ENCODE measurements around the gene RASGRP1. TPM values are rescaled to one million over a fixed set of nuclear protein-coding genes. Genes with fewer than 3 reads are reported as not detected.

Gene RASGRP1
- total RNA-seq, 3 donors from 2014 or later (not counting 1 experiment from before 2014, with no cell fraction given): 65.9 to 122 (median 96.5) TPM

- DNase-seq (no peak), ATAC-seq (no peak)
- Mint-ChIP-seq H3K27ac (peak overlapping the region; percentile 58 to 78), H3K9me3 (no peaks in the 10 kb centered on the region), H3K36me3 (peaks cover 18% of the 10 kb centered on the region), H3K27me3 (ENCODE audit: low read depth in 2 of 2) (no peaks in the 10 kb centered on the region), H3K4me1 (peaks cover 13 to 14% of the 10 kb centered on the region in 2 donors), H3K4me3 (no peak overlapping the region)
- no peak overlapping the region for H3K27ac ChIP-seq (ENCODE audit: low read length)
- no peak for TF ChIP-seq CTCF (IDR thresholded peaks at IDR 0.05)
- peaks cover 77% of the 10 kb centered on the region for H3K36me3 ChIP-seq (ENCODE audit: control insufficient read depth, insufficient read depth, low read length)
- intact Hi-C loops (cut with micrococcal nuclease): loop anchor here (5.0 kb wide), 1 partner anchor 36 kb away; no protein-coding TSS in a partner anchor
- H3K4me1 ChIP-seq (ENCODE audit: control insufficient read depth, insufficient read depth, low read length): no peaks in the 10 kb centered on the region
- H3K4me3 ChIP-seq (ENCODE audit: low read length): no peak overlapping the region
- WGBS (ENCODE audit: insufficient coverage): no CpG with 5 or more reads among the region's 1 CpG
- H3K9me3 ChIP-seq (ENCODE audit: control insufficient read depth, insufficient read depth, low read length): no peaks in the 10 kb centered on the region
- H3K27me3 ChIP-seq (ENCODE audit: control insufficient read depth, insufficient read depth, low read length): no peaks in the 10 kb centered on the region
Observed at GRCh38 chr15:38496151-38496550, 68.5 kb downstream of the RASGRP1 start.

- no peaks in the 10 kb centered on the region for H3K4me1 ChIP-seq (ENCODE audit: control insufficient read depth, insufficient read depth, low read length)
- Mint-ChIP-seq H3K4me1 (peaks cover 5 to 12% of the 10 kb centered on the region in 2 donors), H3K27me3 (ENCODE audit: low read depth in 2 of 2) (no peaks in the 10 kb centered on the region), H3K27ac (peak overlapping the region; percentile 19 to 23), H3K9me3 (no peaks in the 10 kb centered on the region), H3K36me3 (peaks cover 24% of the 10 kb centered on the region), H3K4me3 (no peak overlapping the region)
- intact Hi-C loops (cut with micrococcal nuclease): no loop called here
- DNase-seq (no peak), ATAC-seq (no peak)
- WGBS (ENCODE audit: insufficient coverage): 84% methylated on average over 3 of the region's 3 CpGs
- no peak for TF ChIP-seq CTCF (IDR thresholded peaks at IDR 0.05)
- peaks cover 82% of the 10 kb centered on the region for H3K36me3 ChIP-seq (ENCODE audit: control insufficient read depth, insufficient read depth, low read length)
- H3K27me3 ChIP-seq (ENCODE audit: control insufficient read depth, insufficient read depth, low read length): no peaks in the 10 kb centered on the region
- no peak overlapping the region for H3K27ac ChIP-seq (ENCODE audit: low read length)
- H3K4me3 ChIP-seq (ENCODE audit: low read length): no peak overlapping the region
- no peaks in the 10 kb centered on the region for H3K9me3 ChIP-seq (ENCODE audit: control insufficient read depth, insufficient read depth, low read length)
Observed at GRCh38 chr15:38490242-38490922, 74.2 kb downstream of the RASGRP1 start.

- Histone ChIP-seq H3K4me3 (ENCODE audit: low read length) (no peak overlapping the region), H3K27me3 (ENCODE audit: control insufficient read depth, insufficient read depth, low read length) (no peaks in the 10 kb centered on the region), H3K36me3 (ENCODE audit: control insufficient read depth, insufficient read depth, low read length) (peaks cover 61% of the 10 kb centered on the region), H3K9me3 (ENCODE audit: control insufficient read depth, insufficient read depth, low read length) (no peaks in the 10 kb centered on the region), H3K4me1 (ENCODE audit: control insufficient read depth, insufficient read depth, low read length) (no peaks in the 10 kb centered on the region), H3K27ac (ENCODE audit: low read length) (no peak overlapping the region)
- intact Hi-C loops (cut with micrococcal nuclease): no loop called here
- peak overlapping the region; percentile 20 to 47 for H3K27ac Mint-ChIP-seq
- H3K27me3 Mint-ChIP-seq (ENCODE audit: low read depth in 2 of 2): no peaks in the 10 kb centered on the region
- H3K4me3 Mint-ChIP-seq: no peak overlapping the region
- WGBS (ENCODE audit: insufficient coverage): no CpG with 5 or more reads among the region's 1 CpG
- H3K36me3 Mint-ChIP-seq: peaks cover 16% of the 10 kb centered on the region
- peaks cover 10 to 17% of the 10 kb centered on the region in 2 donors for H3K4me1 Mint-ChIP-seq
- no peaks in the 10 kb centered on the region for H3K9me3 Mint-ChIP-seq
- no peak for ATAC-seq
- DNase-seq: no peak
- TF ChIP-seq CTCF (IDR thresholded peaks at IDR 0.05): no peak
Observed at GRCh38 chr15:38487378-38487777, 77.2 kb downstream of the RASGRP1 start.

GRCh38 chr15:38486936-38487335 is 77.7 kb downstream of the RASGRP1 start:
- H3K4me1 Mint-ChIP-seq: peaks cover 14 to 17% of the 10 kb centered on the region in 2 donors
- no peak overlapping the region for H3K27ac ChIP-seq (ENCODE audit: low read length)
- intact Hi-C loops (cut with micrococcal nuclease): no loop called here

More at GRCh38 chr15:38486936-38487335, 77.7 kb downstream of the RASGRP1 start:
- TF ChIP-seq CTCF (IDR thresholded peaks at IDR 0.05): no peak
- Mint-ChIP-seq H3K27ac (peak overlapping the region; percentile 20 to 47), H3K36me3 (peaks cover 16% of the 10 kb centered on the region), H3K27me3 (ENCODE audit: low read depth in 2 of 2) (no peaks in the 10 kb centered on the region), H3K4me3 (no peak overlapping the region), H3K9me3 (no peaks in the 10 kb centered on the region)
- no peaks in the 10 kb centered on the region for H3K27me3 ChIP-seq (ENCODE audit: control insufficient read depth, insufficient read depth, low read length)
- no peak for ATAC-seq
- H3K4me1 ChIP-seq (ENCODE audit: control insufficient read depth, insufficient read depth, low read length): no peaks in the 10 kb centered on the region
- H3K36me3 ChIP-seq (ENCODE audit: control insufficient read depth, insufficient read depth, low read length): peaks cover 58% of the 10 kb centered on the region
- no peaks in the 10 kb centered on the region for H3K9me3 ChIP-seq (ENCODE audit: control insufficient read depth, insufficient read depth, low read length)
- no peak overlapping the region for H3K4me3 ChIP-seq (ENCODE audit: low read length)
- peak in 1 of 2 donors; percentile 39 for DNase-seq
- 67% methylated on average over 2 of the region's 2 CpGs for WGBS (ENCODE audit: insufficient coverage)
